Measurements from ENCODE around the gene ECI1.
"Not testable (repeated sequence)": the region's sequence is repeated elsewhere in the genome, so short reads cannot be mapped to it uniquely, and the experiment has no call there.

ECI1 gene

GRCh38 chr16:2212362-2213324 is 38.7 kb downstream of the ECI1 start:
- DNase-seq (ENCODE audit: extremely low read depth in 1 of 2, low read depth in 1 of 2), result no peak

- no peak for DNase-seq (ENCODE audit: extremely low read depth in 1 of 2, low read depth in 1 of 2)
Observed at GRCh38 chr16:2211923-2212347, 39.5 kb downstream of the ECI1 start.

- no peak for DNase-seq (ENCODE audit: extremely low read depth in 1 of 2, low read depth in 1 of 2)
Observed at GRCh38 chr16:2210386-2211365, 40.7 kb downstream of the ECI1 start, which contains the start of gene BRICD5. BRICD5 (minus strand) TSS chr16:2210863; CDS start chr16:2210833, 30 bp downstream.

- no peak for DNase-seq (ENCODE audit: extremely low read depth in 1 of 2, low read depth in 1 of 2)
Observed at GRCh38 chr16:2210009-2210332, 41.4 kb downstream of the ECI1 start.

- DNase-seq (ENCODE audit: extremely low read depth in 1 of 2, low read depth in 1 of 2), result no peak
Observed at GRCh38 chr16:2209258-2210008, 42.0 kb downstream of the ECI1 start.

- DNase-seq (ENCODE audit: extremely low read depth in 1 of 2, low read depth in 1 of 2), result no peak
Observed at GRCh38 chr16:2208772-2209171, 42.6 kb downstream of the ECI1 start.

GRCh38 chr16:2208308-2208707 is 43.1 kb downstream of the ECI1 start:
- DNase-seq (ENCODE audit: extremely low read depth in 1 of 2, low read depth in 1 of 2), result no peak

- no peak for DNase-seq (ENCODE audit: extremely low read depth in 1 of 2, low read depth in 1 of 2)
Observed at GRCh38 chr16:2207872-2208271, 43.5 kb downstream of the ECI1 start.

GRCh38 chr16:2206780-2207433 is 44.5 kb downstream of the ECI1 start:
- DNase-seq (ENCODE audit: extremely low read depth in 1 of 2, low read depth in 1 of 2), result no peak

GRCh38 chr16:2206420-2206779 is 45.0 kb downstream of the ECI1 start:
- DNase-seq (ENCODE audit: extremely low read depth in 1 of 2, low read depth in 1 of 2), result no peak

- no peak for DNase-seq (ENCODE audit: extremely low read depth in 1 of 2, low read depth in 1 of 2)
Observed at GRCh38 chr16:2205967-2206313, 45.4 kb downstream of the ECI1 start.

- peak; percentile 70 to 88 for DNase-seq (ENCODE audit: extremely low read depth in 1 of 2, low read depth in 1 of 2)
Observed at GRCh38 chr16:2205104-2205966, 46.1 kb downstream of the ECI1 start, which contains the start of gene MLST8. MLST8 (plus strand) TSS chr16:2205454; CDS start chr16:2206086, 632 bp downstream.

GRCh38 chr16:2204416-2205103 is 46.8 kb downstream of the ECI1 start:
- DNase-seq (ENCODE audit: extremely low read depth in 1 of 2, low read depth in 1 of 2), result no peak

- DNase-seq (ENCODE audit: extremely low read depth in 1 of 2, low read depth in 1 of 2), result not testable (repeated sequence)
Observed at GRCh38 chr16:2203119-2203688, 48.2 kb downstream of the ECI1 start.

GRCh38 chr16:2200313-2200712 is 51.1 kb downstream of the ECI1 start:
- no peak for DNase-seq (ENCODE audit: extremely low read depth in 1 of 2, low read depth in 1 of 2)

GRCh38 chr16:2199621-2200139 is 51.7 kb downstream of the ECI1 start:
- no peak for DNase-seq (ENCODE audit: extremely low read depth in 1 of 2, low read depth in 1 of 2)

GRCh38 chr16:2199095-2199494 is 52.3 kb downstream of the ECI1 start:
- no peak for DNase-seq (ENCODE audit: extremely low read depth in 1 of 2, low read depth in 1 of 2)

GRCh38 chr16:2198283-2198682 is 53.1 kb downstream of the ECI1 start:
- DNase-seq (ENCODE audit: extremely low read depth in 1 of 2, low read depth in 1 of 2), result no peak
